K562 (cell line): ENCODE measurements around the gene CCNT1. TPM values are rescaled to one million over a fixed set of nuclear protein-coding genes. Genes with fewer than 3 reads are reported as not detected.

Experiments
- ATAC-seq: fragments of 200-7000 bp; cut with Tn5 transposase; 3 replicates; pipeline ENCODE4 v1.9.1; 2020; ENCODE audit warnings: moderate library complexity
- BruUV-seq: library from RNA; stranded (reverse); fragments of 400-500 nt; replicated peaks from 2 replicates; lab custom pipeline; 2021; lab: Mats Ljungman, UMichigan
- CTCF ChIA-PET: fragments of 300-600 bp; formaldehyde crosslinking; extraction: SDS; loops from one replicate; lab custom pipeline; 2021; ENCODE audit warnings: low intra/inter-chr PET ratio; lab: Yijun Ruan, JAX
- POLR2A ChIA-PET: fragments of 300-600, 350-650 bp; sonication (Branson Sonifier 250); formaldehyde crosslinking; extraction: SDS; loops from one replicate; lab custom pipeline; 2021; ENCODE audit warnings: antibody characterized with exemption, inconsistent platforms; lab: Yijun Ruan, JAX
- DNase-seq, 4 experiments: peaks; one replicate each; pipeline versions ENCODE4 v3.0.0 to v3.0.0-alpha.2; 2011 to 2018; ENCODE audit warnings: low spot score in 3 of 4, mixed read lengths in 3 of 4; ENCODE audit errors: extremely low read depth in 1 of 4
- FAIRE-seq: peaks from 2 replicates; lab custom pipeline; 2011; peaks lifted over from hg19 to GRCh38; lab: Jason Lieb, UNC
- H2AFZ ChIP-seq: 2 replicates; pipeline ENCODE4 v1.6.0; 2011; ENCODE audit warnings: low read depth, low read length, control low read depth, inconsistent platforms
- H3K27ac ChIP-seq: fragments of 200-600 bp; 3 replicates; pipeline ENCODE4 v1.8.0; 2011; ENCODE audit warnings: low read depth, mild to moderate bottlenecking, control low read depth, inconsistent platforms, low read length, moderate library complexity, mixed read lengths; ENCODE audit errors: extremely low read depth
- H3K27me3 ChIP-seq, 2 experiments: fragments of 300-600 bp in 1 of 2; 2 replicates in 1 of 2; 3 replicates in 1 of 2; pipeline versions ENCODE4 v1.6.0 to v1.8.0; 2011; ENCODE audit warnings: inconsistent platforms in 2 of 2, low read length in 2 of 2, mild to moderate bottlenecking in 1 of 2, mixed read lengths in 1 of 2, moderate library complexity in 1 of 2; ENCODE audit not compliant: control insufficient read depth in 2 of 2, insufficient read depth in 2 of 2
- H3K36me3 ChIP-seq: fragments of 300-600 bp; 3 replicates; pipeline ENCODE4 v1.8.0; 2011; ENCODE audit warnings: mild to moderate bottlenecking, low read length, inconsistent platforms; ENCODE audit not compliant: control insufficient read depth, insufficient read depth
- H3K4me1 ChIP-seq, 2 experiments: fragments of 200-600 bp in 1 of 2; replicated peaks in 1 of 2; 2 replicates in 1 of 2; 3 replicates in 1 of 2; pipeline versions ENCODE4 v1.5.1 to v1.8.0; 2011; ENCODE audit warnings: inconsistent platforms in 2 of 2, low read length in 2 of 2, mild to moderate bottlenecking in 1 of 2, mixed read lengths in 1 of 2, moderate library complexity in 1 of 2; ENCODE audit not compliant: control insufficient read depth in 2 of 2, insufficient read depth in 2 of 2
- H3K4me2 ChIP-seq: 2 replicates; pipeline ENCODE4 v1.6.1; 2011; ENCODE audit warnings: low read length, control low read depth, inconsistent platforms, mixed read lengths; ENCODE audit not compliant: insufficient read depth
- H3K4me3 ChIP-seq: fragments of 200-600 bp; sonication (generic), shearing (Covaris generic); 2 replicates; pipeline ENCODE4 v1.5.1; 2016; ENCODE audit warnings: control low read depth, inconsistent platforms
- H3K79me2 ChIP-seq: fragments of 200-600 bp; 3 replicates; pipeline ENCODE4 v1.8.0; 2011; ENCODE audit warnings: low read length, inconsistent platforms; ENCODE audit not compliant: control insufficient read depth, insufficient read depth
- H3K9ac ChIP-seq, 2 experiments: 2 replicates each; pipeline versions ENCODE4 v1.6.0 to v1.6.1; 2011; ENCODE audit warnings: low read depth in 2 of 2, low read length in 2 of 2, control low read depth in 1 of 2, inconsistent platforms in 1 of 2, mild to moderate bottlenecking in 1 of 2, mixed read lengths in 1 of 2; ENCODE audit not compliant: insufficient read depth in 1 of 2
- H3K9me1 ChIP-seq: one replicate; pipeline ENCODE4 v1.6.0; 2011; ENCODE audit warnings: inconsistent platforms, mild to moderate bottlenecking, low read length, moderate library complexity; ENCODE audit not compliant: control insufficient read depth, insufficient read depth
- H3K9me3 ChIP-seq: replicated peaks from 2 replicates; pipeline ENCODE4 v1.5.1; 2011; ENCODE audit warnings: low read depth, low read length, inconsistent platforms; ENCODE audit not compliant: control insufficient read depth, insufficient read depth
- H4K20me1 ChIP-seq: replicated peaks from 2 replicates; pipeline ENCODE4 v1.6.1; 2011; ENCODE audit warnings: low read length, inconsistent platforms, mixed read lengths; ENCODE audit not compliant: control insufficient read depth, insufficient read depth
- KDM5B ChIP-seq: fragments of 200-600 bp; sonication (generic); IDR thresholded peaks from 2 replicates; pipeline ENCODE4 v1.6.1; 2012; ENCODE audit warnings: low read depth, mild to moderate bottlenecking, moderate library complexity, low read length, control low read depth, inconsistent platforms; ENCODE audit not compliant: insufficient replicate concordance
- RBM14 ChIP-seq: fragments of 200-400 bp; formaldehyde crosslinking; IDR thresholded peaks from 2 replicates; pipeline ENCODE4 v1.6.1; 2018; ENCODE audit warnings: low read depth, mild to moderate bottlenecking, low read length, moderate library complexity, borderline replicate concordance; ENCODE audit not compliant: insufficient read depth
- WGBS: fragments of 100-300 bp; shearing (Covaris generic); methylation state at CpG from one replicate; pipeline ENCODE4 v1.1.6; 2016; ENCODE audit warnings: low coverage, mixed read lengths; ENCODE audit not compliant: insufficient coverage; ENCODE audit errors: missing lambda C conversion rate; 5-methylcytosine and 5-hydroxymethylcytosine counted together
- in situ Hi-C: fragments of 300-500 bp; cut with MboI; formaldehyde crosslinking; loops from 4 replicates; pipeline ENCODE4 v1.15.0; 2018; ENCODE audit warnings: inconsistent platforms, mixed read lengths
- intact Hi-C: fragments of 100-400 bp; cut with micrococcal nuclease; formaldehyde crosslinking; loops from 2 replicates; pipeline ENCODE4 v1.14.2; 2022
- polyA plus RNA-seq, 8 experiments: library from polyadenylated mRNA; depleted of rRNA in 4 of 8; stranded (reverse) in 5 of 8; unstranded in 3 of 8; fragments of >200 nt; fragmentation: Nextera tagmentation in 2 of 8; fragmentation: Illumina TruSeq in 1 of 8; extraction: Ambion mirVana in 2 of 8; extraction: Trizol in 1 of 8; gene quantifications; 2 replicates each; pipeline versions ENCODE4 v1.2.1 to v1.2.3, GENCODE V29; 2011 to 2014; ENCODE audit warnings: inconsistent platforms in 1 of 8, missing spikeins in 1 of 8
- total RNA-seq, 7 experiments: library from RNA; depleted of rRNA in 6 of 7; stranded (reverse); fragments of >200 nt in 6 of 7; fragmentation: Illumina TruSeq in 2 of 7; extraction: Trizol in 2 of 7; gene quantifications; 2 replicates each; pipeline versions ENCODE4 v1.2.1 to v1.2.3, GENCODE V29; 2011 to 2021; ENCODE audit warnings: low replicate concordance in 1 of 7
- TF ChIP-seq, protein P1 (sequence below): fragments of 450-650 bp; IDR thresholded peaks from 2 replicates; pipeline ENCODE4 v1.7.0; 2016; ENCODE audit warnings: borderline replicate concordance

CCNT1 gene
- total and polyA plus RNA-seq, 9 of the 15 experiments (the other 6 are each of a cell fraction or from before 2014, with no cell fraction given), result 9.7 to 52.4 (median 33.4) TPM

DNA sequence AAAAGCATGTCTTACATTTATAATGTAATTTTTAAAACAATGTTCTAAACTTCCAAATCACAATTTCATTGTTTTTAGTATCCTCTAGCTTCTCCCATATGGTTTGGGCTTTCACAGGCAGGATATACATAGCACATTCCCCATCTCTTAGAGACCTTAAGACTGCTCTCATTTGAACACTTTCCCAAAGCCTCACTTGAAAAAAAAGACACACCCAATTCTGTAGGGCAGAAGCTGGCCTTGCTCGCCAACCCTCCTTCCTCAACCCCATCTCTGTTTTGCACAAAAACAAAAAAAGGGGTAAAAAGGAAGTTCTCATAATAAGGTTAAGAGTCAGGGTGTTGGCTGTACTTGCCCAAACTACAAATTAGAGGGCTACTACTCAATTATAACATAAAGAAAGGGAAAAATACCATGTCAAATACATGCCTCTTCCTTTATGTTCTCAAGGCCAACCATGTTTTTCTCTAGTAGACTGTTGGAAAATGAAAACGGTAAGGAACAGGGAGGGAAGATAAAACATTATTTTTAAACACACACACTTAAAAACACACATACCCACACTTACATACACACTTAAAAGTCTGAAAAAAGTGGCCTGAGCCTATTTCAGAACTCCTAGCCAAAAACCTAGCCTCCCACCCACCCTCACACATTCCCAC is 24.6 kb downstream of the CCNT1 start:
- H3K4me3 ChIP-seq, result no peak overlapping the region
- H2AFZ ChIP-seq, result no peak overlapping the region
- 75% methylated on average over 2 of the region's 2 CpGs for WGBS
- H3K9me3 ChIP-seq, result no peaks in the 10 kb centered on the region
- H3K9me1 ChIP-seq, result no peaks in the 10 kb centered on the region
- DNase-seq (no peak), ATAC-seq (no peak), FAIRE-seq (no peak)
- intact Hi-C loops (no loop called here), in situ Hi-C loops (no loop called here)
- TF ChIP-seq KDM5B (no peak), RBM14 (no peak)
- TF ChIP-seq, protein P1, sequence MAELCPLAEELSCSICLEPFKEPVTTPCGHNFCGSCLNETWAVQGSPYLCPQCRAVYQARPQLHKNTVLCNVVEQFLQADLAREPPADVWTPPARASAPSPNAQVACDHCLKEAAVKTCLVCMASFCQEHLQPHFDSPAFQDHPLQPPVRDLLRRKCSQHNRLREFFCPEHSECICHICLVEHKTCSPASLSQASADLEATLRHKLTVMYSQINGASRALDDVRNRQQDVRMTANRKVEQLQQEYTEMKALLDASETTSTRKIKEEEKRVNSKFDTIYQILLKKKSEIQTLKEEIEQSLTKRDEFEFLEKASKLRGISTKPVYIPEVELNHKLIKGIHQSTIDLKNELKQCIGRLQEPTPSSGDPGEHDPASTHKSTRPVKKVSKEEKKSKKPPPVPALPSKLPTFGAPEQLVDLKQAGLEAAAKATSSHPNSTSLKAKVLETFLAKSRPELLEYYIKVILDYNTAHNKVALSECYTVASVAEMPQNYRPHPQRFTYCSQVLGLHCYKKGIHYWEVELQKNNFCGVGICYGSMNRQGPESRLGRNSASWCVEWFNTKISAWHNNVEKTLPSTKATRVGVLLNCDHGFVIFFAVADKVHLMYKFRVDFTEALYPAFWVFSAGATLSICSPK, result no peak
- H3K27ac ChIP-seq, result no peak overlapping the region
- ChIA-PET CTCF (no interaction called here), POLR2A (interaction anchor here (0.6 to 1.9 kb wide), 8 partner anchors 9 to 273 kb away, joined by 3 to 12 read pairs (median 3); partner anchors contain the start of genes CCNT1 and KANSL2)
- no peak overlapping the region for H3K9ac ChIP-seq
- H3K4me2 ChIP-seq, result no peak overlapping the region
- TSS peak; percentile 3 for BruUV-seq
- peaks cover 93% of the 10 kb centered on the region for H3K36me3 ChIP-seq
- H4K20me1 ChIP-seq, result peaks cover 14% of the 10 kb centered on the region; the same call in 1 of the 2 replicates
- no peaks in the 10 kb centered on the region for H3K27me3 ChIP-seq
- peaks cover 46% of the 10 kb centered on the region for H3K79me2 ChIP-seq
- peaks cover 10 to 19% of the 10 kb centered on the region in 2 experiments; a peak in 3 of 5 replicates for H3K4me1 ChIP-seq
